ENCODE results near the gene TMEM161A.

Gene TMEM161A

GRCh38 chr19:19123386-19123785, 14.9 kb downstream of the TMEM161A start:
- DNase-seq (ENCODE audit: low spot score) (no peak), ATAC-seq (ENCODE audit: low read depth) (no peak)
- H3K4me3 ChIP-seq (ENCODE audit: severe bottlenecking) = no peak overlapping the region
- TF ChIP-seq CTCF (IDR thresholded peaks at IDR 0.05; ENCODE audit: poor library complexity, severe bottlenecking) = no peak
- H3K9me3 ChIP-seq (ENCODE audit: severe bottlenecking) = peaks cover 11% of the 10 kb centered on the region
- no peaks in the 10 kb centered on the region for H3K4me1 ChIP-seq (ENCODE audit: insufficient read depth, poor library complexity, severe bottlenecking)
- peaks cover 27% of the 10 kb centered on the region for H3K36me3 ChIP-seq (ENCODE audit: low read depth)
- no peak overlapping the region for H3K27ac ChIP-seq (ENCODE audit: poor library complexity, severe bottlenecking)
- H3K27me3 ChIP-seq (ENCODE audit: insufficient read depth, poor library complexity, severe bottlenecking) = no peaks in the 10 kb centered on the region

- H3K27ac ChIP-seq (ENCODE audit: poor library complexity, severe bottlenecking) = no peak overlapping the region
- DNase-seq (ENCODE audit: low spot score) (no peak), ATAC-seq (ENCODE audit: low read depth) (no peak)
- no peaks in the 10 kb centered on the region for H3K27me3 ChIP-seq (ENCODE audit: insufficient read depth, poor library complexity, severe bottlenecking)
- H3K9me3 ChIP-seq (ENCODE audit: severe bottlenecking) = peaks cover 11% of the 10 kb centered on the region
- no peak for TF ChIP-seq CTCF (IDR thresholded peaks at IDR 0.05; ENCODE audit: poor library complexity, severe bottlenecking)
- no peak overlapping the region for H3K4me3 ChIP-seq (ENCODE audit: severe bottlenecking)
- H3K4me1 ChIP-seq (ENCODE audit: insufficient read depth, poor library complexity, severe bottlenecking) = no peaks in the 10 kb centered on the region
- H3K36me3 ChIP-seq (ENCODE audit: low read depth) = peaks cover 27% of the 10 kb centered on the region
Measured at GRCh38 chr19:19122902-19123301, 15.4 kb downstream of the TMEM161A start.

GRCh38 chr19:19121371-19121770, 16.9 kb downstream of the TMEM161A start:
- H3K27me3 ChIP-seq (ENCODE audit: insufficient read depth, poor library complexity, severe bottlenecking) = no peaks in the 10 kb centered on the region
- H3K27ac ChIP-seq (ENCODE audit: poor library complexity, severe bottlenecking) = no peak overlapping the region
- peaks cover 27% of the 10 kb centered on the region for H3K36me3 ChIP-seq (ENCODE audit: low read depth)
- no peak for TF ChIP-seq CTCF (IDR thresholded peaks at IDR 0.05; ENCODE audit: poor library complexity, severe bottlenecking)
- no peaks in the 10 kb centered on the region for H3K4me1 ChIP-seq (ENCODE audit: insufficient read depth, poor library complexity, severe bottlenecking)
- peaks cover 11% of the 10 kb centered on the region for H3K9me3 ChIP-seq (ENCODE audit: severe bottlenecking)
- ATAC-seq (ENCODE audit: low read depth) (no peak), DNase-seq (ENCODE audit: low spot score) (no peak)
- no peak overlapping the region for H3K4me3 ChIP-seq (ENCODE audit: severe bottlenecking)

- Histone ChIP-seq H3K4me1 (ENCODE audit: insufficient read depth, poor library complexity, severe bottlenecking) (no peaks in the 10 kb centered on the region), H3K27me3 (ENCODE audit: insufficient read depth, poor library complexity, severe bottlenecking) (no peaks in the 10 kb centered on the region), H3K4me3 (ENCODE audit: severe bottlenecking) (no peak overlapping the region), H3K27ac (ENCODE audit: poor library complexity, severe bottlenecking) (no peak overlapping the region), H3K36me3 (ENCODE audit: low read depth) (peaks cover 27% of the 10 kb centered on the region), H3K9me3 (ENCODE audit: severe bottlenecking) (peaks cover 11% of the 10 kb centered on the region)
- TF ChIP-seq CTCF (IDR thresholded peaks at IDR 0.05; ENCODE audit: poor library complexity, severe bottlenecking) = no peak
- ATAC-seq (ENCODE audit: low read depth) (peak; percentile 66), DNase-seq (ENCODE audit: low spot score) (no peak)
Measured at GRCh38 chr19:19120308-19121231, 17.7 kb downstream of the TMEM161A start.

Measured in RWPE2 (cell line).